Endodermal cell (in vitro differentiated cells): ENCODE measurements around the gene BARX2. TPM values are rescaled to one million over a fixed set of nuclear protein-coding genes. Genes with fewer than 3 reads are reported as not detected.

ENCODE experiments used
- DNase-seq: peaks from one replicate; pipeline ENCODE4 v3.0.0-alpha.2; 2017
- H3K27ac ChIP-seq: 2 replicates; pipeline ENCODE4 v1.5.1; 2013; ENCODE audit warnings: mild to moderate bottlenecking, low read depth, low read length, moderate library complexity
- H3K27me3 ChIP-seq: 2 replicates; pipeline ENCODE4 v1.6.1; 2013; ENCODE audit warnings: mild to moderate bottlenecking, low read length, moderate library complexity; ENCODE audit not compliant: insufficient read depth, control insufficient read depth, poor library complexity, severe bottlenecking
- H3K36me3 ChIP-seq: 2 replicates; pipeline ENCODE4 v1.7.0; 2013; ENCODE audit warnings: mild to moderate bottlenecking, low read length, moderate library complexity; ENCODE audit not compliant: control insufficient read depth, insufficient read depth
- H3K4me1 ChIP-seq: one replicate; pipeline ENCODE4 v1.7.0; 2013; ENCODE audit warnings: low read length; ENCODE audit not compliant: control insufficient read depth, insufficient read depth
- H3K4me3 ChIP-seq: 2 replicates; pipeline ENCODE4 v1.5.1; 2013; ENCODE audit warnings: mild to moderate bottlenecking, low read length, moderate library complexity
- H3K9ac ChIP-seq: 2 replicates; pipeline ENCODE4 v1.6.1; 2013; ENCODE audit warnings: mild to moderate bottlenecking, low read length, moderate library complexity; ENCODE audit not compliant: poor library complexity, severe bottlenecking; ENCODE audit errors: extremely low read depth
- H3K9me3 ChIP-seq: 2 replicates; pipeline ENCODE4 v1.6.1; 2013; ENCODE audit warnings: mild to moderate bottlenecking, low read length, moderate library complexity; ENCODE audit not compliant: control insufficient read depth
- H3K27ac Mint-ChIP-seq: 2 replicates; pipeline ENCODE4 v1.8.0; 2020; ENCODE audit warnings: mixed read lengths
- H3K27me3 Mint-ChIP-seq: 2 replicates; pipeline ENCODE4 v1.8.0; 2021; ENCODE audit warnings: mild to moderate bottlenecking, mixed read lengths; ENCODE audit not compliant: insufficient read depth
- H3K36me3 Mint-ChIP-seq: 2 replicates; pipeline ENCODE4 v1.8.0; 2020; ENCODE audit warnings: low read depth, mixed read lengths
- H3K4me1 Mint-ChIP-seq: 2 replicates; pipeline ENCODE4 v1.8.0; 2020; ENCODE audit warnings: mixed read lengths
- H3K4me3 Mint-ChIP-seq: 2 replicates; pipeline ENCODE4 v1.8.0; 2020; ENCODE audit warnings: mild to moderate bottlenecking, moderate library complexity, mixed read lengths
- H3K9me3 Mint-ChIP-seq: 2 replicates; pipeline ENCODE4 v1.8.0; 2020; ENCODE audit warnings: mild to moderate bottlenecking, mixed read lengths
- CTCF ChIP-seq: fragments of 200-600 bp; sonication (generic); conservative IDR thresholded peaks from 2 replicates; pipeline ENCODE4 v1.5.0; 2021; ENCODE audit warnings: antibody characterized with exemption, mild to moderate bottlenecking
- WGBS, 2 experiments: methylation state at CpG; one replicate each; pipeline versions ENCODE4 v1.1.5 to v1.1.7; 2013; ENCODE audit warnings: missing lambda C conversion rate in 2 of 2, mixed read lengths in 1 of 2; ENCODE audit not compliant: insufficient coverage in 1 of 2, insufficient read length in 1 of 2; 5-methylcytosine and 5-hydroxymethylcytosine counted together
- total RNA-seq, 2 donors: library from RNA; stranded (reverse); fragmentation: NEBNext Ultra II Directional in 1 of 2; extraction: Animal tissue kit (Norgen Biotek cat#: 25700) in 1 of 2; gene quantifications; 2 replicates in 1 of 2; 3 replicates in 1 of 2; pipeline ENCODE4 v1.2.1, GENCODE V29; 2021

Gene BARX2
- total RNA-seq, 2 donors from 2014 or later = not detected

GRCh38 chr11:129493746-129494145 lies 118.1 kb downstream of the BARX2 start:
- Histone ChIP-seq H3K4me1 (no peaks in the 10 kb centered on the region), H3K9me3 (no peaks in the 10 kb centered on the region), H3K36me3 (no peaks in the 10 kb centered on the region), H3K9ac (no peak overlapping the region), H3K27ac (no peak overlapping the region), H3K4me3 (no peak overlapping the region), H3K27me3 (no peaks in the 10 kb centered on the region)
- WGBS, 2 experiments = 84 to 88% methylated on average over 3 to 8 of the region's 8 CpGs
- no peak overlapping the region for H3K4me3 Mint-ChIP-seq
- no peak overlapping the region for H3K27ac Mint-ChIP-seq
- H3K36me3 Mint-ChIP-seq = no peaks in the 10 kb centered on the region
- TF ChIP-seq CTCF = no peak
- peaks cover 24% of the 10 kb centered on the region for H3K27me3 Mint-ChIP-seq
- H3K9me3 Mint-ChIP-seq = no peaks in the 10 kb centered on the region
- H3K4me1 Mint-ChIP-seq = peaks cover 6% of the 10 kb centered on the region
- no peak for DNase-seq

Other genes with a start within 250 kb of the BARX2 start
- gene ARHGAP32, start 183.5 kb upstream of the BARX2 start, total RNA-seq = 10 to 100 TPM; 36.4 to 65.8 TPM